ENCODE measurements around the gene LRRC8C. TPM values are rescaled to one million over a fixed set of nuclear protein-coding genes. Genes with fewer than 3 reads are reported as not detected.

The LRRC8C gene
- total and polyA plus RNA-seq, 2 donors (not counting 1 experiment from before 2014, with no cell fraction given): 3.9 to 6.8 TPM

DNA sequence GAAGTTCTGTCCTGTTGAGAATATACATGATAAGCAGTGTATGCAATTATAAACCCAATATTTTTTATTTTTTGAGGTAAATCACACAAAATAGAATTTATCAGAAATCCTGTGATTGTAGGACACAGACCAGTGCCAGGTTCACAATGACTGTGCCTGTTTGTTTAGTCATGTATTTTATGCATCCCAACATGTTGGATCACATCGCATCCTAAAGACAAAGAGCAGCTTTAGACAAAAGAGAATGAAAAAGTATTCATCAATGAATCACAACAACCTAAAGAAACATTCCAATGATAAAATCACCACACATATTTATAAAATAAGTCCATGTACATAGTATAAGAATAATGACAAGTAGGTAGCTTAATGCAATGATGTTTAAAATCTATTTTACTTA lies 134.7 kb downstream of the LRRC8C start:
- no peaks in the 10 kb centered on the region for H3K9me3 ChIP-seq (ENCODE audit: control extremely low read depth in 1 of 3, control insufficient read depth in 2 of 3, insufficient read depth in 1 of 3, low read length in 2 of 3)
- no CpG with 5 or more reads among the region's 1 CpG for WGBS (ENCODE audit: insufficient coverage)
- TF ChIP-seq CTCF (IDR thresholded peaks at IDR 0.05) (no peak), EZH2 (IDR thresholded peaks at IDR 0.05; ENCODE audit: borderline replicate concordance, insufficient read depth, low read depth, low read length, poor library complexity, severe bottlenecking) (no peak)
- no peaks in the 10 kb centered on the region for H4K20me1 ChIP-seq (ENCODE audit: control insufficient read depth, insufficient read depth, low read length, poor library complexity, severe bottlenecking)
- DNase-seq: no peak
- no peak for ATAC-seq (ENCODE audit: low read depth)
- H2AFZ ChIP-seq (ENCODE audit: insufficient read depth, low read depth, low read length, poor library complexity, severe bottlenecking): no peak overlapping the region
- H3K9ac ChIP-seq (ENCODE audit: low read length): no peak overlapping the region
- Mint-ChIP-seq H3K27ac (no peak overlapping the region), H3K9me3 (ENCODE audit: insufficient read depth) (no peaks in the 10 kb centered on the region), H3K4me3 (no peak overlapping the region), H3K4me1 (peaks cover 13% of the 10 kb centered on the region), H3K27me3 (peaks cover 16% of the 10 kb centered on the region)
- intact Hi-C loops (cut with micrococcal nuclease): no loop called here
- no peak overlapping the region for H3K27ac ChIP-seq (ENCODE audit: low read length in 2 of 2)
- no peak overlapping the region for H3K4me2 ChIP-seq (replicated peaks; ENCODE audit: low read depth, low read length, poor library complexity, severe bottlenecking)
- no peak overlapping the region for H3K4me3 ChIP-seq (ENCODE audit: control extremely low read depth in 1 of 5, extremely low read depth in 1 of 5, insufficient read depth in 1 of 5, low read depth in 2 of 5, low read length in 4 of 5)
- CTCF ChIA-PET: interaction anchor here (1.1 to 14.6 kb wide), 4 partner anchors 72 to 285 kb away, joined by 3 to 334 read pairs (median 4); partner anchors contain the start of gene LRRC8C
- H3K4me1 ChIP-seq (ENCODE audit: control insufficient read depth in 2 of 2, insufficient read depth in 2 of 2, low read length in 2 of 2): peaks cover under 1 to 11% of the 10 kb centered on the region in 2 donors
- H3K27me3 ChIP-seq (replicated peaks in 1 of 4; ENCODE audit: control extremely low read depth in 1 of 4, control insufficient read depth in 3 of 4, insufficient read depth in 4 of 4, low read length in 3 of 4): peaks cover 0 to 9% (median 0%) of the 10 kb centered on the region in 4 experiments
- POLR2A ChIA-PET: no interaction called here
- no peaks in the 10 kb centered on the region for H3K79me2 ChIP-seq (ENCODE audit: control insufficient read depth, insufficient read depth, low read length)
- H3K36me3 ChIP-seq (replicated peaks in 1 of 2; ENCODE audit: control extremely low read depth in 1 of 2, control insufficient read depth in 1 of 2, extremely low read depth in 1 of 2, insufficient read depth in 2 of 2, low read length in 1 of 2): no peaks in the 10 kb centered on the region

Small RNA genes lying within 50 kb of the gene (small RNA-seq; reads per million reads assigned to genes)
- not detected for gene AC093423.1 (ENCODE audit: insufficient read length, low read depth, low replicate concordance)

Other genes with a start within 250 kb of the LRRC8C start
- gene LRRC8B, start 108.3 kb upstream of the LRRC8C start, total RNA-seq: 9.9 and 11.7 TPM in 2 replicates
- gene LRRC8B, start 108.3 kb upstream of the LRRC8C start, polyA plus RNA-seq: 2.2 and 2.9 TPM in 2 replicates
- 46.8 and 47.0 TPM in 2 replicates for gene LRRC8D, start 187.9 kb downstream of the LRRC8C start, total RNA-seq
- gene LRRC8D, start 187.9 kb downstream of the LRRC8C start, polyA plus RNA-seq: 18.5 and 23.7 TPM in 2 replicates